Nephron (organoid): ENCODE measurements around the gene LAMB3.

ENCODE experiments used
- H3K27ac Mint-ChIP-seq, 3 experiments: 2 replicates each; pipeline ENCODE4 v1.8.0; 2020; ENCODE audit warnings: mixed read lengths in 3 of 3, mild to moderate bottlenecking in 2 of 3, moderate library complexity in 1 of 3
- H3K27me3 Mint-ChIP-seq: 2 replicates; pipeline ENCODE4 v1.8.0; 2021; ENCODE audit warnings: low read depth, mild to moderate bottlenecking, moderate library complexity, mixed read lengths
- H3K36me3 Mint-ChIP-seq: 2 replicates; pipeline ENCODE4 v1.8.0; 2020; ENCODE audit warnings: low read depth, mixed read lengths
- H3K4me1 Mint-ChIP-seq: 2 replicates; pipeline ENCODE4 v1.8.0; 2020; ENCODE audit warnings: mixed read lengths
- H3K4me3 Mint-ChIP-seq, 3 experiments: 2 replicates each; pipeline ENCODE4 v1.8.0; 2020; ENCODE audit warnings: mild to moderate bottlenecking in 3 of 3, mixed read lengths in 3 of 3, moderate library complexity in 2 of 3
- H3K9me3 Mint-ChIP-seq: 2 replicates; pipeline ENCODE4 v1.8.0; 2020; ENCODE audit warnings: mixed read lengths
- TF ChIP-seq, protein P1 (sequence below), 3 experiments: fragments of 200-600 bp; sonication (generic); IDR thresholded peaks; one replicate each; pipeline ENCODE4 v1.5.0; 2021; ENCODE audit warnings: antibody characterized with exemption in 3 of 3; ENCODE audit not compliant: unreplicated experiment in 3 of 3

Gene LAMB3

DNA sequence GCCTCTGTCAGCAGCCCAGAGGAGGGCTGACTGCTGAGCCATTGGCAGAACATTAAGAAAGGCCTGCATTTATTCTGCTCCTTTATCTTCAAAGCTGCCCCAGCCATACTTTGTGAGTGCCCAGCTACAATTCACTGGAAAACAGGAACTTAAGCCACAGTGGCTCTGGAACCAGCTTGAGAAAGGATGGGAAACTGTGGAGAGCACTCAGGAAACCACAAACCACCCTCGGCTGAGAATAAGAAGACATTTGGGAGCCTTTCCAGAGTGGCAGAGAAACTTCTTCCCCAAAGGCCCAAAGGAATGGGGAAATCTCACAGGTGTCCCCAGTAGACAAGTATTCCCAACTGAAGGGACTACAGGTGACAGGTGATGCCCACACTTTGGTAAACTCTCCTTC lies 1.8 kb downstream of the LAMB3 start:
- H3K4me3 Mint-ChIP-seq: no peak overlapping the region
- H3K27me3 Mint-ChIP-seq: peaks cover 4% of the 10 kb centered on the region
- H3K27ac Mint-ChIP-seq: peak overlapping the region in 1 of 3 experiments; percentile 93
- no peaks in the 10 kb centered on the region for H3K9me3 Mint-ChIP-seq
- TF ChIP-seq, protein P1, sequence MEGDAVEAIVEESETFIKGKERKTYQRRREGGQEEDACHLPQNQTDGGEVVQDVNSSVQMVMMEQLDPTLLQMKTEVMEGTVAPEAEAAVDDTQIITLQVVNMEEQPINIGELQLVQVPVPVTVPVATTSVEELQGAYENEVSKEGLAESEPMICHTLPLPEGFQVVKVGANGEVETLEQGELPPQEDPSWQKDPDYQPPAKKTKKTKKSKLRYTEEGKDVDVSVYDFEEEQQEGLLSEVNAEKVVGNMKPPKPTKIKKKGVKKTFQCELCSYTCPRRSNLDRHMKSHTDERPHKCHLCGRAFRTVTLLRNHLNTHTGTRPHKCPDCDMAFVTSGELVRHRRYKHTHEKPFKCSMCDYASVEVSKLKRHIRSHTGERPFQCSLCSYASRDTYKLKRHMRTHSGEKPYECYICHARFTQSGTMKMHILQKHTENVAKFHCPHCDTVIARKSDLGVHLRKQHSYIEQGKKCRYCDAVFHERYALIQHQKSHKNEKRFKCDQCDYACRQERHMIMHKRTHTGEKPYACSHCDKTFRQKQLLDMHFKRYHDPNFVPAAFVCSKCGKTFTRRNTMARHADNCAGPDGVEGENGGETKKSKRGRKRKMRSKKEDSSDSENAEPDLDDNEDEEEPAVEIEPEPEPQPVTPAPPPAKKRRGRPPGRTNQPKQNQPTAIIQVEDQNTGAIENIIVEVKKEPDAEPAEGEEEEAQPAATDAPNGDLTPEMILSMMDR (IDR thresholded peaks at IDR 0.05; ENCODE audit: unreplicated experiment in 3 of 3): no peak
- H3K4me1 Mint-ChIP-seq: peaks cover 76% of the 10 kb centered on the region
- H3K36me3 Mint-ChIP-seq: no peaks in the 10 kb centered on the region

DNA sequence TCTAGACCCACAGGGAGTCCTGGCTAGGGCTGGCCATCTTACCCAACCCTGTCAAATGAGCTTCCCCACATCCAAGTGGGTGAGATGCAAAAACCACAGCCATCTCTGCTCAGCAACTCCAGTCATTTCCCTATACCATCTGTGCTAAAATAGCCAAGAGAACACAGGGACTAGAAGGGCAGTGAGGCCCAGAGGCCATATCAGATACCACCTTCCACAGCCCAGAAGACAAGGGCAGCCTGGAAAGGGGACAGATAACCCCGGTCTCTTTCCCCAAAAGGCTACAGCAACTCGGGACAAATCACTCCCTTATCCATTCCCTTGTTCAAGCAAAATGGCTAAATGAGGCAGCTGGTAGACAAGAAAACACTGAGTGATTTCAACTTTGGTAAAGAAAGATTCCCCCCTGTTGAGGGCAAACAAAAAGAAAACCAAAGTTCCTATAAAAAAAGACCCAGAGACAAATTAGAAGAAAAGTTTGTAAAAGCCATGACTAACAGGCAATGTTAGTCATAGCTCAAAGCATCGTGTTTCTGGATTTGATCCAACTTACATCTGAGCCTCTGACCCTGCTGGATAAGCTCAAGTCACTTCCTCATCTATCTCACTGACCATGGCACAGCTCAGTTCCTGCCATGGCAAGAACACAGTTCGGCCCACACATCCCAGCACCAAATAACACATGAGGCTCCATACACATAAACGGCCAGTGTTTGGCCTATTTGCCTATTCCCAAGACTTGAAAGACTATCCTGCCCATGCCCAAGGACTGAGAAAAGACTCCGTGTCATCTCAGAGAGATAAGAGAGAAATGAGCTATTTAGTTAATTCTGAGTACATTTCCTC lies 3.1 kb downstream of the LAMB3 start:
- H3K27ac Mint-ChIP-seq: peak overlapping the region; percentile 1 to 93 (median 81)
- H3K9me3 Mint-ChIP-seq: no peaks in the 10 kb centered on the region
- H3K27me3 Mint-ChIP-seq: peaks cover 4% of the 10 kb centered on the region
- H3K4me1 Mint-ChIP-seq: peaks cover 75% of the 10 kb centered on the region
- peak overlapping the region in 1 of 3 experiments; percentile 8 for H3K4me3 Mint-ChIP-seq
- no peaks in the 10 kb centered on the region for H3K36me3 Mint-ChIP-seq
- TF ChIP-seq, protein P1 (IDR thresholded peaks at IDR 0.05; ENCODE audit: unreplicated experiment in 3 of 3): no peak

DNA sequence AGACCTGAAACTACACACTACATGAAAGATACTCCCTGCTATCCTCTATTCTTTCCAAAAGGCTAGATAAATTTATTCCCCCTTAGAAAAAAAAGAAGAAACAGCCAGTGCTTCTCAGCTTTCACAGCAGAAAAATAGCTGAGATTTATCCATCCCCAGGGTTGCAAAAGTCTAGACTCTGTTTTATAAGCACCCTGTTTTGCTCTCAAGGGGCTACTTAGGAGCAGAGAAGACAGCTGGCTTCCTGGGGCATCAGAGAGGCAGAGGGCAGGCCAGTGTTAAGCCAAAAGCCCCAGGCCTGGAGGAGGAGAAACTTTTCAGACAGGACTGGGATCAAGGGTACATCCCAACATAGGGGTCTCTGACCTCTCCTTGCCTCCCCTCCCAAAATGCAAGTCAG lies 3.9 kb downstream of the LAMB3 start:
- Mint-ChIP-seq H3K27ac (peak overlapping the region; percentile 73 to 94 (median 93)), H3K9me3 (no peaks in the 10 kb centered on the region), H3K27me3 (peaks cover 4% of the 10 kb centered on the region), H3K4me3 (peak overlapping the region in 2 of 3 experiments; percentile 11 to 17), H3K36me3 (no peaks in the 10 kb centered on the region), H3K4me1 (peaks cover 75% of the 10 kb centered on the region)
- TF ChIP-seq, protein P1 (IDR thresholded peaks at IDR 0.05; ENCODE audit: unreplicated experiment in 3 of 3): no peak

DNA sequence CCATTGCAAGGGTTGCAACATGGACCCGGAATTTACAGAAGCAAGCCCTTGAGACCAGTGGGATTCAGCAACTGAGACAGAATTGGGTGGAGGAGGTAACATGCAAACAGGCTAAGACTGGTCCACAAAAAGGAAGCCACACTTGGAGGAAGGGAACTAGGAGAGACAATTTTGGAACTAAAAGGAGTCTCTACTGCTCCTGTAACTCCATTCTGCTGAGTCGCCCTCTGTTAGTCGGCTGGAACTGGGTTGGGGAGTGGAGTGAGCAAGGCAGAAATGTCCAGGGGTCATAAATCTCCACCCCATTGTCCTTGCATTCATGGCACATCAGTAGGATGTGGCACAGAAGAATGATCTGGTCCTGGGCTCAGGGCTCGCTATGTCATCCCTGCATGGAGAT lies 5.1 kb downstream of the LAMB3 start:
- peaks cover 75% of the 10 kb centered on the region for H3K4me1 Mint-ChIP-seq
- H3K27me3 Mint-ChIP-seq: peaks cover 4% of the 10 kb centered on the region
- TF ChIP-seq, protein P1 (IDR thresholded peaks at IDR 0.05; ENCODE audit: unreplicated experiment in 3 of 3): no peak
- H3K36me3 Mint-ChIP-seq: no peaks in the 10 kb centered on the region
- H3K9me3 Mint-ChIP-seq: no peaks in the 10 kb centered on the region
- H3K27ac Mint-ChIP-seq: peak overlapping the region; percentile 89 to 94 (median 93)
- peak overlapping the region in 2 of 3 experiments; percentile 16 to 29 for H3K4me3 Mint-ChIP-seq

DNA sequence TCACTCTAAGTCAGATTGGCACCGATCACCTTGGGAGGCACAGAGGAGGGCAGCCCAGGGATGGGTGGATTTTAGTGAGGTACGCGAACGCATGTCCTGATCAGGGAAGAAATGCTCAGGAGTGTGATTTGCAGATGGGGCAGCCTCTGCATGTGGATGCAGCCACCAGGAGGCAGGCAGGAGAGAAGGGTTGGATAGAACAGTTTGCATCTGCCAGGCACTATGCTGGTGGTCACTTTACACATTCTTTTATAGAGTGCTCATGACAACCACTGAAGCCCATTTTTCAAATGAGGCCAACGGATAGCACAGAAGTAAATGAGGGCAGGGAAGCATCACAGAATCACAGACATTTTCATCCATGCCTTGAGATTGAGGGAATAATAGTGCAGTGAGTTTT lies 5.7 kb downstream of the LAMB3 start:
- Mint-ChIP-seq H3K27ac (peak overlapping the region; percentile 89 to 94 (median 93)), H3K27me3 (peaks cover 3% of the 10 kb centered on the region), H3K9me3 (no peaks in the 10 kb centered on the region), H3K36me3 (no peaks in the 10 kb centered on the region), H3K4me3 (peak overlapping the region in 1 of 3 experiments; percentile 47), H3K4me1 (peaks cover 76% of the 10 kb centered on the region)
- TF ChIP-seq, protein P1 (IDR thresholded peaks at IDR 0.05; ENCODE audit: unreplicated experiment in 3 of 3): peak in 1 of 3 experiments; percentile 15
